ENCODE measurements around the gene TECTB. TPM values are rescaled to one million over a fixed set of nuclear protein-coding genes. Genes with fewer than 3 reads are reported as not detected.

Gene TECTB
- total RNA-seq, 1 donor from 2014 or later = 0.10 TPM

- no peak overlapping the region for H3K27ac Mint-ChIP-seq
- H3K4me3 Mint-ChIP-seq = no peak overlapping the region
- H3K4me1 Mint-ChIP-seq (ENCODE audit: unreplicated experiment) = peaks cover 3% of the 10 kb centered on the region
- no peaks in the 10 kb centered on the region for H3K36me3 Mint-ChIP-seq
- peaks cover 3% of the 10 kb centered on the region for H3K9me3 Mint-ChIP-seq
- no peaks in the 10 kb centered on the region for H3K27me3 Mint-ChIP-seq
- no peak for TF ChIP-seq CTCF (conservative IDR thresholded peaks at IDR 0.05)
- DNase-seq (ENCODE audit: extremely low spot score, unreplicated experiment) = no peak
Observed at GRCh38 chr10:112271982-112272381, 11.2 kb upstream of the TECTB start.

- no peak for DNase-seq (ENCODE audit: extremely low spot score, unreplicated experiment)
- H3K36me3 Mint-ChIP-seq = no peaks in the 10 kb centered on the region
- no peaks in the 10 kb centered on the region for H3K27me3 Mint-ChIP-seq
- no peak overlapping the region for H3K27ac Mint-ChIP-seq
- no peaks in the 10 kb centered on the region for H3K9me3 Mint-ChIP-seq
- no peak for TF ChIP-seq CTCF (conservative IDR thresholded peaks at IDR 0.05)
- peaks cover 8% of the 10 kb centered on the region for H3K4me1 Mint-ChIP-seq (ENCODE audit: unreplicated experiment)
- no peak overlapping the region for H3K4me3 Mint-ChIP-seq
Observed at GRCh38 chr10:112274831-112275230, 8.4 kb upstream of the TECTB start.

- no peaks in the 10 kb centered on the region for H3K27me3 Mint-ChIP-seq
- TF ChIP-seq CTCF (conservative IDR thresholded peaks at IDR 0.05) = no peak
- H3K9me3 Mint-ChIP-seq = no peaks in the 10 kb centered on the region
- no peak overlapping the region for H3K27ac Mint-ChIP-seq
- H3K4me3 Mint-ChIP-seq = no peak overlapping the region
- no peaks in the 10 kb centered on the region for H3K36me3 Mint-ChIP-seq
- DNase-seq (ENCODE audit: extremely low spot score, unreplicated experiment) = no peak
- peaks cover 8% of the 10 kb centered on the region for H3K4me1 Mint-ChIP-seq (ENCODE audit: unreplicated experiment)
Observed at GRCh38 chr10:112275512-112276245, 7.5 kb upstream of the TECTB start.

- Mint-ChIP-seq H3K4me3 (no peak overlapping the region), H3K36me3 (no peaks in the 10 kb centered on the region)
Observed at GRCh38 chr10:112278871-112279270, 4.3 kb upstream of the TECTB start.

GRCh38 chr10:112279433-112279832 is 3.8 kb upstream of the TECTB start:
- H3K4me1 Mint-ChIP-seq (ENCODE audit: unreplicated experiment) = peaks cover 10% of the 10 kb centered on the region
- H3K4me3 Mint-ChIP-seq = no peak overlapping the region
- TF ChIP-seq CTCF (conservative IDR thresholded peaks at IDR 0.05) = no peak
- H3K27ac Mint-ChIP-seq = no peak overlapping the region
- no peaks in the 10 kb centered on the region for H3K36me3 Mint-ChIP-seq
- no peaks in the 10 kb centered on the region for H3K9me3 Mint-ChIP-seq
- H3K27me3 Mint-ChIP-seq = peaks cover 6% of the 10 kb centered on the region
- no peak for DNase-seq (ENCODE audit: extremely low spot score, unreplicated experiment)

More at GRCh38 chr10:112278871-112279270, 4.3 kb upstream of the TECTB start:
- DNase-seq (ENCODE audit: extremely low spot score, unreplicated experiment) = no peak
- Mint-ChIP-seq H3K4me1 (ENCODE audit: unreplicated experiment) (peaks cover 10% of the 10 kb centered on the region), H3K9me3 (no peaks in the 10 kb centered on the region), H3K27me3 (peaks cover 6% of the 10 kb centered on the region), H3K27ac (no peak overlapping the region)
- no peak for TF ChIP-seq CTCF (conservative IDR thresholded peaks at IDR 0.05)
